GM12865 (cell line): ENCODE measurements around the gene PRRC2B.

Experiments used
- DNase-seq: peaks from one replicate; pipeline ENCODE4 v3.0.0; 2010; ENCODE audit warnings: low read depth
- H3K4me3 ChIP-seq: 2 replicates; pipeline ENCODE4 v1.5.1; 2011; ENCODE audit warnings: mild to moderate bottlenecking, low read depth, low read length, control low read depth
- TF ChIP-seq, protein P1 (sequence below): IDR thresholded peaks from 2 replicates; pipeline ENCODE4 v1.5.1; 2011; ENCODE audit warnings: low read length, control low read depth, low read depth, inconsistent platforms; ENCODE audit not compliant: insufficient read depth; ENCODE audit errors: missing control alignments

PRRC2B gene

DNA sequence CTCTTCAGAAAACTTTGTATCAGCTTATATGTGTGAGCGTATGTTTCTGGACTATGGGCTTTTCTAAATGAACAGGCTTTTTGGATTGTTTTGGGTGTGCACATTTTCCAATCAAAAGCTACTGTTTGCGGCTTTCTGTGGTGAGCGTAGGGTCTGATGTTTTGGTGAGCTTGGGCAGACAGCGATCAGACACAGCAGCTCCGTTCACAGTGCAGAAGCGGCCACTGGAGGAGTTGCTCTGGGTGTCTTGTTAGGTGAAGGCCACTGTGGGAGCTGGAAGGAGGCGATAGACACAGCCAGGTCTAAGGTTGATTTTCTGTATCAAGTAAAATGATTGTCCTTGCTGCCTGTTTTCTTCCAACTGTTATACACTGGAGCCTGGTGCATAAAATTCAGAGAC lies 11.1 kb downstream of the PRRC2B start:
- TF ChIP-seq, protein P1, sequence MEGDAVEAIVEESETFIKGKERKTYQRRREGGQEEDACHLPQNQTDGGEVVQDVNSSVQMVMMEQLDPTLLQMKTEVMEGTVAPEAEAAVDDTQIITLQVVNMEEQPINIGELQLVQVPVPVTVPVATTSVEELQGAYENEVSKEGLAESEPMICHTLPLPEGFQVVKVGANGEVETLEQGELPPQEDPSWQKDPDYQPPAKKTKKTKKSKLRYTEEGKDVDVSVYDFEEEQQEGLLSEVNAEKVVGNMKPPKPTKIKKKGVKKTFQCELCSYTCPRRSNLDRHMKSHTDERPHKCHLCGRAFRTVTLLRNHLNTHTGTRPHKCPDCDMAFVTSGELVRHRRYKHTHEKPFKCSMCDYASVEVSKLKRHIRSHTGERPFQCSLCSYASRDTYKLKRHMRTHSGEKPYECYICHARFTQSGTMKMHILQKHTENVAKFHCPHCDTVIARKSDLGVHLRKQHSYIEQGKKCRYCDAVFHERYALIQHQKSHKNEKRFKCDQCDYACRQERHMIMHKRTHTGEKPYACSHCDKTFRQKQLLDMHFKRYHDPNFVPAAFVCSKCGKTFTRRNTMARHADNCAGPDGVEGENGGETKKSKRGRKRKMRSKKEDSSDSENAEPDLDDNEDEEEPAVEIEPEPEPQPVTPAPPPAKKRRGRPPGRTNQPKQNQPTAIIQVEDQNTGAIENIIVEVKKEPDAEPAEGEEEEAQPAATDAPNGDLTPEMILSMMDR = no peak
- H3K4me3 ChIP-seq = no peak overlapping the region
- DNase-seq = no peak

DNA sequence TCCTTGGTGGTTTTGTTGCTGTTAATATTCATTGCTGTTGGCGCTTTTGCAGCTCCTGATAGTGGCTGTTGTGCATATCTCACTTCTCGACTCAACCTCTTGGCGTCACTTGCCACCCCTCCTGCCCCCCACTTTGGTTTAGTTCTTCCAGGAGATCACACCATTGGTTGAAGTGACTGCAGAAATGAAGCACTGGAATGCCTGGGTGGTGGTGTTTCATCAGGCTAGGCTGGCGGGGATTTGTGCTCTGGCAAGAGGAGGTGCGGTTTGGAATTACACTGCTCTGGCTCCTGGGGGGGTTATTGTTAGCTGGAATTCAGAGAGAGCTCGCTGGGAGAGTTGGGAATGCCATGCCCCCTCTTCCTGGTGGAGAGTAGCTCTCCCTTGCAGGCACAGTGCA lies 11.5 kb downstream of the PRRC2B start:
- no peak overlapping the region for H3K4me3 ChIP-seq
- DNase-seq = no peak
- TF ChIP-seq, protein P1 = no peak

DNA sequence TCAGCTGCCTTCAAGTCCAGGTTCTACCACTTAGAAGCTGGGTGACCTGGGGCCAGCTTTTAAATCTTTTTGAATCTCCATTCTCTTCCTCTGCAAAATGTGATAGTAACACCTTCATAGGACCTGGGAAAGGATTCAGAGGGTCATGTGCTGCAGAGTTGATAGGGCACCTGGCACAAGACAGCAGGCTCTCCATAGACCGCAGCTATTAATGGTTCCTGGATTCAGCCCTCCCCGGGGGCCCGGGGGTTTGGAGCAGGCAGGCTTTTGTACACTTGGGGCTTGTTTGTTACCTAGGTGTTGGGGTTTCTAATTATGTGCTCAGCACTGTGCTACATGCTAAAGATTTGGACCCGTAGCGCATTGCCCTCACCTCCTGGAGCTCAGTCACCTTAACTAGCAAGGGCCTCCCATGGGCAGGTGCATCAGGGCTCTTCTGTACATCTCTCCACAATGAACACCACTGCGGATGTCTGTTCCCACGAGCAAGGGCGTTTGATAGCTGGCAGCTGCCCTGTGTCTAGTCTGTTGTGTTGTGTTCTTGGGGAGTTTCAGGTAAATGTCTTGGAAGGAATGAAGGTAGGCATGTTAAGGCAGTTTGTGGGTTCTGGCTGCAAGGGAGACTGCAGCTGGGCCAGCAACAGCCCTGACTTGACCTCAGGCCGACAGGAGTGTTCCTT lies 12.1 kb downstream of the PRRC2B start:
- TF ChIP-seq, protein P1 = no peak
- no peak for DNase-seq
- no peak overlapping the region for H3K4me3 ChIP-seq

DNA sequence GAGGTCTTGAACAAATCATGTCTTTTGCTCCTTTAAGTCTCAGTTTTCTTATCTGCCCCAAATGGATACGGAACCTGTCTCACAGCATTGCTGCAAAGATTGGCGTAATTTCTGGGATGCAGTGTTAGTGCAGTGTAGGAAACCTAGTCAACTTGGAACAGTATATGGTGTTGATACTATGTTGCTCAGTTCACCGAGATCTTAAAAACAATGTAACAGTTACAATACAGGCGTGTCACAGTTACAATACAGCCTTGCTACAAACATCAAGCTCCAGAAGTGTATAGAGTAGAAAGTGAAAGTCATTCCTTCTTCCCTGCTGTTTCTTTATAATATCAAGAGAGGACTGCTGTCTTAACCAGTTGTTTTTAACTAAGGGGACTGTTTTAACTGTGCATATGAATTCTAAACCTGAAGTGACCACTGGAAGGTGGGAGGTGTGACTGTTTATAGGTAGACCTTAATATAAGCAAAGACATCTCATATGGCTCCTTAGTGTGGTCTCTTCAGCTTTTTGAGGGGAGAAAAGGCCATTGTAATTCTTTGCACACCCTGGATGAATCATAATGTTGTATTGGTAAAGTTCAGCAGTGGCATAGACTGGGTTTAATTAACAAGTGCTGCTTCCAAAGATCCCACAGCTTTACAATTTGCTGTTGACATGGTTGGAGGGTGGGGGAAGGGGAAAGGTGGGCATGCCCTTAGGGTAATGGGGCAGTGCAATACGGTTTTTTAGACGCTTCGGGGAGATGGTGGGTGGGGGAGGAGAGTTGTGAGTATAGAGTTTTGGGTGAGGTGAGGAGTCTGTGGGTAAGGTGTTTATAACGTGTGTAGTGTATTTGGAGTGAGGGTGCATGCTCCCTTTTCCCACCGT lies 12.9 kb downstream of the PRRC2B start:
- H3K4me3 ChIP-seq = no peak overlapping the region
- DNase-seq = no peak
- TF ChIP-seq, protein P1 = no peak

DNA sequence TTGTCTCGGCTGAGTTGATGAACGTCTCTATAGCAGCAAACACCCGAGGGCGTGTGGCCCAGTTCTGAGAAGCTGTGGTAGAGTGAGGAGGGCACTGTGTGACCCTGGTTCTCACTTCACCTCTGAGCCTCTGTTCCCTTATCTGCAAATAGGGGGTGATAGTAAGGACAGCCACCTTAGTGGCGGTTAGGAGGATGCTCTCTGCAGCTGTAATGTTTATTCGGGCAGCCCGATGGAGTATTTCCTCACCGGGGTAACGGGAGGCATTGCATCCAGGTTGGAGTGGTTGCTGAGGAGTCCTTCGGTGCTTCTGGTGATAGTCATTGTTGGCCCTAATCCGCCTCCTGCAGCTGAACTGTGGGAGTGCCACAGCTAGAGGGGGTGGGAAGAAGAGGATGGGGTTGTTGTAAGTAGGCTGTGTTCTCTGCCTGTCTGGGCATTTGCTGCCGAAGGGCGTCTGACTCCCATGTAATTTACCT lies 13.9 kb downstream of the PRRC2B start:
- H3K4me3 ChIP-seq = no peak overlapping the region
- TF ChIP-seq, protein P1 = no peak
- no peak for DNase-seq

DNA sequence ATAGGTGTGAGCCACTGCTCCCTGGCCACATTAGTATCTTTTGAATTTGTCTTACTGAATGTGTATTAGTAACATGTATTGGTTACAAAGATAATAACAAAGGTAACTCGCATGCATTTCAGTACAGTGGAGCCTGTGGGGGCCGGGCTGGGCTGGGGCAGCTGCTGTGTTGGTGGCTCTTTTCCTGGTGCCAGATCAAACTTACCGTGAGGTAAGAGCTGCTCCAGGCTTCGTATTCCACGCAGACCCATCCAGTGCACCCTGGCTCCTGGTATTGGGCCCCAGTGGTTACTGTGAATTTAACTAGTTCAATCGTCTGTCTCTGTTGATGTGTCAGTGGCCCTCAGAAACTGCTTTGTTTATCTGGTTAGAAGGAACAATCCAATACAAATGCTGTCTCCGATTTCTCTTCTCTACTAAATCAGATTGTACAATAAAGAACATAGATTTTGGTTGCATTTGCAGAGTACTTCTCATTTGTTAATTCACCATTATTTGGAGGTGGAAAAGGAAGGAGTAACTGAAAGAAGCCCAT lies 15.6 kb downstream of the PRRC2B start:
- TF ChIP-seq, protein P1 = no peak
- no peak for DNase-seq
- H3K4me3 ChIP-seq = no peak overlapping the region
